ENCODE data around the gene CMC2.

DNA sequence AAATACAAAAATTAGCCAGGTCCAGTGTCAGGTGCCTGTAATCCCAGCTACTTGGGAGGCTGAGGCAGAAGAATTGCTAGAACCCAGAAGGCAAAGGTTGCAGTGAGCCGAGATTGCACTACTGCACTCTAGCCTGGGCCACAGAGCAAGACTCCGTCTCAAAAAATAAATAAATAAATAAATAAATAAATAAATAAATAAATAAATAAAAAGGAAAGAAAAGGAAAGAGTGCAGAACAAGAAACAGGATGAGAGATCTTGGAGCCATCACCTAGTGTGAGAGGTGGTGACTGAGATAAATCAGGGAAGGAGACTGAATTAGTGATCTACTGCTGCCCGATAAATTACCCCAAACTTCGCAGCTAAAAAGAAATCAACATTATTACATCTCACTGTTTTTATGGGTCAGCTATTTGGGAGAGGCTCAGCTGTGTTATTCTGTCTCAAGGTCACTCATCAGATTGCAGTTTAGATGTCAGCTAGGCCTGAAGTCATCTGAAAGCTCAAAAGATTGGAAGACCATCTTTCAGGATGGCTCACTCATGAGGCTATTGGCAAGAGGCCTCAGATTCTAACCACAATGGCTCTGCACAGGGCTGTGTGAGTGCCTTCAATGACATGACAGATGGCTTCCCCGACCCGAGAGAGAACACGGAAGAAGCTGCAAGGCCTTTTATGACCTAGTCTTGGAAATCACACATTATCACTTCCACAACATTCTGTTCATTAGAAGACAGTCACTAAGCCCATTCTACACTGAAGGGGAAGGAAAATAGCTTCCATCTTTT, 66.4 kb downstream of the CMC2 start:
- TF ChIP-seq, protein P1, sequence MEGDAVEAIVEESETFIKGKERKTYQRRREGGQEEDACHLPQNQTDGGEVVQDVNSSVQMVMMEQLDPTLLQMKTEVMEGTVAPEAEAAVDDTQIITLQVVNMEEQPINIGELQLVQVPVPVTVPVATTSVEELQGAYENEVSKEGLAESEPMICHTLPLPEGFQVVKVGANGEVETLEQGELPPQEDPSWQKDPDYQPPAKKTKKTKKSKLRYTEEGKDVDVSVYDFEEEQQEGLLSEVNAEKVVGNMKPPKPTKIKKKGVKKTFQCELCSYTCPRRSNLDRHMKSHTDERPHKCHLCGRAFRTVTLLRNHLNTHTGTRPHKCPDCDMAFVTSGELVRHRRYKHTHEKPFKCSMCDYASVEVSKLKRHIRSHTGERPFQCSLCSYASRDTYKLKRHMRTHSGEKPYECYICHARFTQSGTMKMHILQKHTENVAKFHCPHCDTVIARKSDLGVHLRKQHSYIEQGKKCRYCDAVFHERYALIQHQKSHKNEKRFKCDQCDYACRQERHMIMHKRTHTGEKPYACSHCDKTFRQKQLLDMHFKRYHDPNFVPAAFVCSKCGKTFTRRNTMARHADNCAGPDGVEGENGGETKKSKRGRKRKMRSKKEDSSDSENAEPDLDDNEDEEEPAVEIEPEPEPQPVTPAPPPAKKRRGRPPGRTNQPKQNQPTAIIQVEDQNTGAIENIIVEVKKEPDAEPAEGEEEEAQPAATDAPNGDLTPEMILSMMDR (IDR thresholded peaks at IDR 0.05; ENCODE audit: low read depth, low read length, poor library complexity, severe bottlenecking): no peak
- no peak for TF ChIP-seq EZH2phosphoT487 (IDR thresholded peaks at IDR 0.05; ENCODE audit: borderline replicate concordance, low read length)
